Activated B cell treated with CpG ODN at 0.5 μM for 24 hours (primary cell): ENCODE data around the gene PPP6R3. TPM values are rescaled to one million over a fixed set of nuclear protein-coding genes. Genes with fewer than 3 reads are reported as not detected.

Experiments used
- ATAC-seq: fragments of 200-7000 bp; cut with Tn5 transposase; one replicate; pipeline ENCODE4 v1.10.0; 2021; ENCODE audit warnings: low read depth, mild to moderate bottlenecking, moderate library complexity
- CTCF ChIA-PET: fragments of 350-600 bp; sonication (Branson Sonifier 250); formaldehyde crosslinking; loops from one replicate; lab custom pipeline; 2021; ENCODE audit warnings: antibody characterized with exemption; lab: Charles Lee
- POLR2A ChIA-PET: fragments of 350-600 bp; sonication (Branson Sonifier 250); formaldehyde crosslinking; loops from one replicate; lab custom pipeline; 2021; ENCODE audit warnings: antibody characterized with exemption; lab: Charles Lee
- DNase-seq: peaks from one replicate; pipeline ENCODE4 v3.0.0; 2022
- H3K27ac Mint-ChIP-seq: one replicate; pipeline ENCODE4 v1.8.0; 2020; ENCODE audit warnings: mixed read lengths
- H3K27me3 Mint-ChIP-seq: one replicate; pipeline ENCODE4 v1.8.0; 2021; ENCODE audit warnings: mixed read lengths
- H3K36me3 Mint-ChIP-seq: one replicate; pipeline ENCODE4 v1.8.0; 2021; ENCODE audit warnings: low read depth, mixed read lengths
- H3K4me1 Mint-ChIP-seq: one replicate; pipeline ENCODE4 v1.8.0; 2021; ENCODE audit warnings: mixed read lengths
- H3K4me3 Mint-ChIP-seq: one replicate; pipeline ENCODE4 v1.8.0; 2020; ENCODE audit warnings: mild to moderate bottlenecking, mixed read lengths
- H3K9me3 Mint-ChIP-seq: one replicate; pipeline ENCODE4 v1.8.0; 2020; ENCODE audit warnings: mixed read lengths
- CTCF ChIP-seq: fragments of 200-600 bp; IDR thresholded peaks from one replicate; pipeline ENCODE4 v1.8.0; 2022; ENCODE audit warnings: antibody characterized with exemption, mild to moderate bottlenecking
- intact Hi-C: fragments of 100-400 bp; cut with micrococcal nuclease; formaldehyde crosslinking; loops from one replicate; pipeline ENCODE4 v1.15.1; 2024
- total RNA-seq: library from RNA; stranded (reverse); gene quantifications from 2 replicates; pipeline ENCODE4 v1.2.3, GENCODE V29; 2022

The PPP6R3 gene
- total RNA-seq, 1 donor from 2014 or later, result 147 TPM

- ATAC-seq (no peak), DNase-seq (no peak)
- Mint-ChIP-seq H3K9me3 (peaks cover 9% of the 10 kb centered on the region), H3K4me1 (no peaks in the 10 kb centered on the region), H3K36me3 (peaks cover 4% of the 10 kb centered on the region), H3K27me3 (peaks cover 13% of the 10 kb centered on the region), H3K4me3 (no peak overlapping the region), H3K27ac (no peak overlapping the region)
- ChIA-PET POLR2A (no interaction called here), CTCF (no interaction called here)
- intact Hi-C loops, result no loop called here
- TF ChIP-seq CTCF, result no peak
Observed at GRCh38 chr11:68646832-68647231, 186.3 kb downstream of the PPP6R3 start.

GRCh38 chr11:68649851-68650555 is 189.5 kb downstream of the PPP6R3 start:
- H3K27ac Mint-ChIP-seq, result no peak overlapping the region
- ATAC-seq (no peak), DNase-seq (no peak)
- no peak for TF ChIP-seq CTCF
- peaks cover 3% of the 10 kb centered on the region for H3K4me1 Mint-ChIP-seq
- ChIA-PET CTCF (no interaction called here), POLR2A (no interaction called here)
- H3K27me3 Mint-ChIP-seq, result peaks cover 13% of the 10 kb centered on the region
- peaks cover 6% of the 10 kb centered on the region for H3K9me3 Mint-ChIP-seq
- peaks cover 4% of the 10 kb centered on the region for H3K36me3 Mint-ChIP-seq
- no peak overlapping the region for H3K4me3 Mint-ChIP-seq
- intact Hi-C loops, result no loop called here

- H3K27ac Mint-ChIP-seq, result no peak overlapping the region
- POLR2A ChIA-PET, result no interaction called here
- no peak for TF ChIP-seq CTCF
Observed at GRCh38 chr11:68650801-68651200, 190.2 kb downstream of the PPP6R3 start.

DNA sequence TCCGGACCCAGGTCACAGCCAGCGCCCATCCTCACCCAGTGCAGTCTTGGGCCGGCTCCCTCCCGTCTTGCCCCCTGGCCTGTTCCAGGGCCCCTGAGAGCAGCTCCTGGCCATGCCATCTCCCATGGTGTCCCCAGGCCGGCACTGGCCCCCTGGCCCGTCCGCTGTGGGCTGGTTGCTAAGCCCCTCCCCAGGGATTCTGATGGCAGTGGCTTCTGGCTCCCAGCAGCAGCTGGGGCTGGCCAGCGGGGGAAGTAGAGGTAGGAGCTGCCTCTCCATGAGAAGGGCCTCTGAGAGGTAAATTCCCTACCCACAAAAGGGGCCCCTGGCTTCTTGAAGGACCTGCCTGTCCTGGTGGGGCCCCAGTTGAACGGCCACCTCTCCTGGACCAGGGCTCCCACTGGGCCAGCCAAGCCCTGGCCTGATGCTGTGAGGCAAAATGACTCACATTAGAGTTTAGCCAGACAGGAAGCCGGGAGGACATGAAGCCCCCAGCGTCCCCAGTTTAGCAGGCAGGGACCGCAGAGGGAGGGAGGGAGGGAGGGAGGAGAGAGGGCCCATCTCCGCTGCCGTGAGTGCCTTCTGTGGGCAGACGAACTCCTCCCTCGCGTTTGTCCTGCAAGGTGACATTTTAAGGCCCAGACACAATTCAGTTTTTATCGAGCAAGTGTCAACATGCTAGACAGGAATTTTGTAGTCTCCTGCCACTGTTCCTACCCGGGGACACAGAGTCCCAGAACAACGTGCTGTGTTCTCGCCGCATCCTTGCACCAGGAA is 190.8 kb downstream of the PPP6R3 start:
- intact Hi-C loops, result no loop called here
- peaks cover 4% of the 10 kb centered on the region for H3K36me3 Mint-ChIP-seq
- DNase-seq (no peak), ATAC-seq (no peak)
- H3K4me3 Mint-ChIP-seq, result no peak overlapping the region
- no peak overlapping the region for H3K27ac Mint-ChIP-seq
- peaks cover 21% of the 10 kb centered on the region for H3K27me3 Mint-ChIP-seq
- no peak for TF ChIP-seq CTCF
- H3K9me3 Mint-ChIP-seq, result peaks cover 6% of the 10 kb centered on the region
- ChIA-PET POLR2A (no interaction called here), CTCF (no interaction called here)
- peaks cover 3% of the 10 kb centered on the region for H3K4me1 Mint-ChIP-seq

More at GRCh38 chr11:68650801-68651200, 190.2 kb downstream of the PPP6R3 start:
- H3K4me1 Mint-ChIP-seq, result peaks cover 3% of the 10 kb centered on the region
- CTCF ChIA-PET, result no interaction called here
- intact Hi-C loops, result no loop called here
- DNase-seq (no peak), ATAC-seq (no peak)
- peaks cover 6% of the 10 kb centered on the region for H3K9me3 Mint-ChIP-seq
- H3K27me3 Mint-ChIP-seq, result peaks cover 18% of the 10 kb centered on the region
- H3K4me3 Mint-ChIP-seq, result no peak overlapping the region
- H3K36me3 Mint-ChIP-seq, result peaks cover 4% of the 10 kb centered on the region

DNA sequence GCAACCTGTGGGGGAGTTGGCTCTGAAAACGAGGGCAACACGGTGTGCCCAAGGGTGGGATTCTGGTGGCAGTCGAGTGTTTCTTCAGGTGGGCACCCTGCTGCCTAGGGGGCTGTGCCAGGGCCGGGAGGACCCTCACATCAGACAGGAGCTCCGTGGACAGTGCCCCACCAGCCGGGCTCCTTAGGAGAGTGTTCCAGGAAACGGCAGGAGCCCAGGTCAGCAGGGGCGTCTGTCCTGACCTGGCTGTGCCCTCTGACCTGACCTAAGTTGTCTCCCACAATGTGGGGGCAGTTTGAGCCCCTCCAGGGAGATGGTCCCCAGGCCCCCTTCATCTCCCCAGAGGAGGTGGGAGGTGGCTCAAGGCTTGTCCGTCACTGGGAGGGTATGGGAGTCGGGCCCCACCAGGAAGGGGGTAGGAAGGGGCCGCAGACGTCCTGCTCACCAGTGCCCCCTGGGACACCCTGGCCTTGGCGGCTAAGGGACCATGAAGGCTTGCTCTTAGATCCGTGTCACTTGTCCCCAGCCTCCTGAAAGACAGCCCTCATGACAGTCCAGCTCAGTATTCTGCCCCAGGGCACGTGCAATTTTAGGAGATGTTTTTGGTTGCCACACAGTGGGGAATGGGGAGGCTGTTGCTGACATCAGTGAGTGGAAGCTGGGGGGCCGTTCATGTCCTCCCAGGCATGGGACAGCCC is 191.6 kb downstream of the PPP6R3 start:
- TF ChIP-seq CTCF, result no peak
- no peak overlapping the region for H3K4me3 Mint-ChIP-seq
- POLR2A ChIA-PET, result no interaction called here
- no peak overlapping the region for H3K27ac Mint-ChIP-seq
- no peak for ATAC-seq
- peaks cover 21% of the 10 kb centered on the region for H3K27me3 Mint-ChIP-seq
- H3K4me1 Mint-ChIP-seq, result peaks cover 3% of the 10 kb centered on the region
- no peak for DNase-seq
- H3K9me3 Mint-ChIP-seq, result peaks cover 5% of the 10 kb centered on the region
- CTCF ChIA-PET, result no interaction called here
- H3K36me3 Mint-ChIP-seq, result peaks cover 4% of the 10 kb centered on the region
- intact Hi-C loops, result no loop called here
